Hepatocyte (in vitro differentiated cells): ENCODE results near the gene OR2A1. TPM values are rescaled to one million over a fixed set of nuclear protein-coding genes. Genes with fewer than 3 reads are reported as not detected.
"Not testable (repeated sequence)": the region's sequence is repeated elsewhere in the genome, so short reads cannot be mapped to it uniquely, and the experiment has no call there.

ENCODE experiments used
- DNase-seq: peaks from one replicate; pipeline ENCODE4 v3.0.0-alpha.2; 2016; ENCODE audit warnings: low spot score
- H2AFZ ChIP-seq: fragments of 200-600 bp; sonication (generic); 2 replicates; pipeline ENCODE4 v1.6.0; 2016; ENCODE audit warnings: antibody characterized with exemption, mild to moderate bottlenecking
- H3K27ac ChIP-seq: fragments of 200-600 bp; sonication (generic); 2 replicates; pipeline ENCODE4 v1.5.1; 2016; ENCODE audit warnings: mild to moderate bottlenecking
- H3K27me3 ChIP-seq: fragments of 200-600 bp; sonication (generic); 2 replicates; pipeline ENCODE4 v1.6.1; 2016
- H3K36me3 ChIP-seq: fragments of 200-600 bp; sonication (generic); replicated peaks from 2 replicates; pipeline ENCODE4 v1.5.1; 2016; ENCODE audit warnings: low read depth; ENCODE audit not compliant: insufficient read depth
- H3K4me1 ChIP-seq: fragments of 200-600 bp; sonication (generic); 2 replicates; pipeline ENCODE4 v1.5.1; 2016; ENCODE audit warnings: mild to moderate bottlenecking, moderate library complexity; ENCODE audit not compliant: insufficient read depth
- H3K4me2 ChIP-seq: fragments of 200-600 bp; sonication (generic); 2 replicates; pipeline ENCODE4 v1.6.0; 2016
- H3K4me3 ChIP-seq: fragments of 200-600 bp; sonication (generic); 2 replicates; pipeline ENCODE4 v1.5.1; 2016; ENCODE audit warnings: mild to moderate bottlenecking
- H3K79me2 ChIP-seq: fragments of 200-600 bp; sonication (generic); 2 replicates; pipeline ENCODE4 v1.6.0; 2017; ENCODE audit warnings: mild to moderate bottlenecking
- H3K9me2 ChIP-seq: fragments of 200-600 bp; sonication (generic); replicated peaks from 2 replicates; pipeline ENCODE4 v1.6.0; 2017; ENCODE audit warnings: mild to moderate bottlenecking; ENCODE audit not compliant: insufficient read depth
- H3K9me3 ChIP-seq: fragments of 200-600 bp; sonication (generic); 2 replicates; pipeline ENCODE4 v1.5.1; 2016; ENCODE audit warnings: low read depth, mild to moderate bottlenecking
- H4K20me1 ChIP-seq: fragments of 200-600 bp; sonication (generic); 2 replicates; pipeline ENCODE4 v1.6.0; 2016; ENCODE audit warnings: mild to moderate bottlenecking; ENCODE audit not compliant: insufficient read depth, poor library complexity, severe bottlenecking
- WGBS: methylation state at CpG from one replicate; pipeline ENCODE4 v1.1.6; 2016; ENCODE audit warnings: low lambda C conversion rate; ENCODE audit errors: missing lambda C conversion rate; 5-methylcytosine and 5-hydroxymethylcytosine counted together
- polyA plus RNA-seq: library from polyadenylated mRNA; unstranded; fragments of >200 nt; fragmentation: Nextera tagmentation; extraction: Ambion mirVana; gene quantifications from 2 replicates; pipeline ENCODE4 v1.2.1, GENCODE V29; 2016
- total RNA-seq: library from RNA; depleted of rRNA; stranded (reverse); fragments of >200 nt; gene quantifications from 2 replicates; pipeline ENCODE4 v1.2.3, GENCODE V29; 2014

OR2A1 gene, protein sequence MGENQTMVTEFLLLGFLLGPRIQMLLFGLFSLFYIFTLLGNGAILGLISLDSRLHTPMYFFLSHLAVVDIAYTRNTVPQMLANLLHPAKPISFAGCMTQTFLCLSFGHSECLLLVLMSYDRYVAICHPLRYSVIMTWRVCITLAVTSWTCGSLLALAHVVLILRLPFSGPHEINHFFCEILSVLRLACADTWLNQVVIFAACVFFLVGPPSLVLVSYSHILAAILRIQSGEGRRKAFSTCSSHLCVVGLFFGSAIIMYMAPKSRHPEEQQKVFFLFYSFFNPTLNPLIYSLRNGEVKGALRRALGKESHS
- 0.32 TPM in 1 of 2 replicates, not detected in the other for total RNA-seq
- 0.06 and 0.22 TPM in 2 replicates for polyA plus RNA-seq

DNA sequence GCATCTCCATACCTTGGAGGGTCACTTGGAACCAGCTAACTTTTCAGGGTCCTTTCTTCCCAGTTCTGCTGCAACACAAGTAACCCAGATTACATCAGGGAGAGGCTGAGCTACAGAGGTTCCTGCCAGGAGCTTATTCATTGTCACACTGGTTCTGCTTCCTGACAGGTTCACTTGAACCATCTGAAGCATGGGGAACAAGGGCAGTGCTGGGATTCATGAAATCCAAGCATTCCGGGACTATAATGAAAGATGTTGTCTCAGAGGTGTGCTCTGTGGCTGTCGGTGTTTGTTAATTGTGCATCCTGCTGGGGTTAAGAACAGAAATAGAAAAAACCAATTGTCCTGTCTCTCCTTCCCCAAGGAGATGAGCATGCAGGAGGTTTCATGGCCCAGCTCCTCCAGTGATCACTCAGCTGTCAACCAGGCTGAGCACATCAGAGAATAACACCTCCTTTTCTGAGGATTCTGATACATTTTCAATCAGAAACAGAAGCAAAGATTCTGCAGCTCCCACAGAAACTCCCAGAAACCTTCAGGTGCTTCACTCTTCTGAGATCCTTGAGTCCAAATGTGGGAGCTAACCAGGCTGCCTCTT is at the start of gene OR2A1:
Gene OR2A1 (plus strand): TSS at position 548 of the 598 bp plus-strand sequence. CDS start 5,706 bp downstream, outside the sequence.
- not testable (repeated sequence) for H4K20me1 ChIP-seq, H3K9me3 ChIP-seq, DNase-seq, H3K27me3 ChIP-seq, H3K4me1 ChIP-seq, H2AFZ ChIP-seq, H3K4me2 ChIP-seq, H3K4me3 ChIP-seq, H3K9me2 ChIP-seq, H3K27ac ChIP-seq, H3K79me2 ChIP-seq, H3K36me3 ChIP-seq
- no CpG with 5 or more reads among the region's 2 CpGs for WGBS

DNA sequence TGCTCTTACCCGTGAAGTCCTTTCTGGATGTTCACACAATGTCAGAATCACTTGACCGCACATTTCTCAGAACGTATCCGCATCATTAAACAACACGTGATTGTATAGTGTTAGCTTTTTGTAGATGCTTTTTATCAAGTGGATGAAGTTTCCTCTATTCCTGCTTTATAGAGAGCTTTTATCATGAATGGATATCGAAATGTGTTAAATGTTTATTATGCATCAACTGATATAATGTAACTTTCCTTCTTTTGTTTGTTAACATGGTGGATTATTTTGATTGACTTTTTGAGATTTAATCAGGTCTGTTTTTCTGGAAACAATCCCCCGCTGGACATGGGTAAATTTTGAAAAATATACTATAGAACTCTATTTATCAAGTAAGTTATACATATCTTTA is 47.5 kb upstream of the OR2A1 start, which contains the start of gene OR2A7:
Gene OR2A7 (minus strand): TSS at position 101 of the 400 bp plus-strand sequence. CDS start 5,164 bp downstream, outside the sequence.
- not testable (repeated sequence) for H4K20me1 ChIP-seq, DNase-seq, H3K4me2 ChIP-seq, H3K9me3 ChIP-seq, H3K36me3 ChIP-seq, H3K4me1 ChIP-seq, H3K4me3 ChIP-seq, H3K27me3 ChIP-seq, H3K9me2 ChIP-seq, H2AFZ ChIP-seq, H3K27ac ChIP-seq, H3K79me2 ChIP-seq
- 97% methylated on average over 7 of the region's 7 CpGs for WGBS

DNA sequence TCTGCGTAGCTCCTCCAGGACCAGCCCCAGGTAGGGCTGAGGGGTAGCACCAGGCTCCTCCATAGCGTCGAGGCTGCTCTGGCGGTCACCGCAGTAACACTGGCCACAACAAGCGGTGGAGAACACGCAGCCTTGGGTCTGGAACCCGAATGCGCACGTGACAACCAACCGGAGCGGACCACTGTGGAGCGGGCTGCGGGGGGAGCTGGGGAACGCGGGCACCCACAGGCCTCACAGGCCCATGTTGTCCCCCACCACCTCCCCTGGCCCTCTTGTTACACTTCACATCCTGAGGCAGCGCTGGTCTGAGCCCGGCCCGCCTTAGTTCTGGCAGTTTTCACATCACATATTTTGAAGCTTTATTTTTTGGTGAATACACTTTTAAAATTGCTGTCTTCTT is 43.0 kb upstream of the OR2A1 start, which contains the start of gene CTAGE8:
Gene CTAGE8 (minus strand): TSS at position 101 of the 400 bp plus-strand sequence. CDS start 38 bp downstream, at position 63.
- DNase-seq, H3K36me3 ChIP-seq, H3K9me2 ChIP-seq, H3K4me2 ChIP-seq, H3K79me2 ChIP-seq, H3K9me3 ChIP-seq, H3K27ac ChIP-seq, H3K4me3 ChIP-seq, H3K27me3 ChIP-seq, H4K20me1 ChIP-seq, H2AFZ ChIP-seq, H3K4me1 ChIP-seq: not testable (repeated sequence)
- WGBS: no CpG with 5 or more reads among the region's 19 CpGs

DNA sequence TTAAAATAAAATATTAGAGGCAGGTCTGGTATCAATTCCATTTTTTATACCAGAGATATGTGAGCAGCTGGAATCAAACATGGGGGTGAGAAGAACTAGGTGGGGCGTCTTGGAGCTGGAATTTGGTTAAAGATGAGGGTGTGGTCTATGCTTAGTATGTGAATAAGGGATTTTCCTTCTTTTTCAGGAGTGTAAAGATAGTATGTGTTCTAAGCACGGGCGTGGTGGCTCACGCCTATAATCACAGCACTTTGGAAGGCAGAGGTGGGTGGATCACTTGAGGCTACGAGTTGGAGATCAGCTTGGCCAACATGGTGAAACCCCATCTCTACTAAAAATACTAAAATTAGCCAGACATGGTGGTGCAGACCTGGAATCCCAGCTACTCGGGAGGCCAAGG is 36.9 kb upstream of the OR2A1 start:
- H2AFZ ChIP-seq, DNase-seq, H3K4me2 ChIP-seq, H3K9me2 ChIP-seq, H3K36me3 ChIP-seq, H3K27ac ChIP-seq, H3K4me3 ChIP-seq, H3K4me1 ChIP-seq, H3K9me3 ChIP-seq, H3K27me3 ChIP-seq, H3K79me2 ChIP-seq, H4K20me1 ChIP-seq: not testable (repeated sequence)
- 92% methylated on average over 5 of the region's 6 CpGs for WGBS

DNA sequence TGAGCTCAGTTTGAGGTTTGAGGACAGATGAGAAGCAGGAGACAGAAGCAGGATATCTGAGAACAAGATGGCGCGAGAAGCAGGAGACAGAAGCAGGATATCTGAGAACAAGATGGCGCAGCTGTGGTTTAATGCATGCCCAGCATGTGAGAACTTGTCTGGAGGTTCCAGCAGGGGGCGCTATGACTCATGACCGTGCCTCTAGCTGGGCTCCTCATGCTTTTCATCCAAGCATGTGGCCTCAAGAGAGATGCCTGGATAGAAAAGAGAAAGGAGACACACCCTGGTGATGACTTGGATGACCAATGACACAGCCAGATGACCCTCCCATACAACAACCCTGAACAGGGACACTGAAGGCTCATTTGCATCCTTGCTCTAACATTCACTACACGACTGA is 32.2 kb upstream of the OR2A1 start:
- H3K4me3 ChIP-seq, H2AFZ ChIP-seq, H3K4me2 ChIP-seq, H3K4me1 ChIP-seq, H3K36me3 ChIP-seq, DNase-seq, H3K27me3 ChIP-seq, H3K9me3 ChIP-seq, H3K27ac ChIP-seq, H4K20me1 ChIP-seq, H3K79me2 ChIP-seq, H3K9me2 ChIP-seq: not testable (repeated sequence)
- 85% methylated on average over 4 of the region's 6 CpGs for whole genome bisulfite sequencing

DNA sequence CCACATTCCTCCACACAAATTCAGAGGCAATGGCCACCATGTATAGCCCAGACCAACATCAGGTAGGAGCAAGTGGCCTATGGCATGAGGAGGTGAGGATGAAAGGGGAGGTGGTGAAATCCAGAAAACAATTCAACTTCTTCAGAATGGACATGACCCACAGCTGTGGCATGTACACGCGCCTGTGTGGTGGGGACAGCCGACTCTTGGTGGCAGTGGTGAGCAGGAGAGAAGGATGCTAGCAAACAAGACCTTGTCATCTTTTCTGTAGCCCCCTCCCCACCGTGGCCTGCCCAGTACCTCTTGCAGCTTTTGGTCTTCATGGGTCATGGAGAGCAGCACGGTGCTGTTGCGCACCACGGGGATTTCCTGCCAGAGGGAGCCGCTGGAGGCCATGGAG is 30.2 kb upstream of the OR2A1 start:
- not testable (repeated sequence) for H3K4me2 ChIP-seq, H3K4me1 ChIP-seq, H3K4me3 ChIP-seq, H4K20me1 ChIP-seq, H3K79me2 ChIP-seq, H3K9me2 ChIP-seq, DNase-seq, H3K27me3 ChIP-seq, H3K36me3 ChIP-seq, H3K9me3 ChIP-seq, H3K27ac ChIP-seq, H2AFZ ChIP-seq
- no CpG with 5 or more reads among the region's 8 CpGs for WGBS

DNA sequence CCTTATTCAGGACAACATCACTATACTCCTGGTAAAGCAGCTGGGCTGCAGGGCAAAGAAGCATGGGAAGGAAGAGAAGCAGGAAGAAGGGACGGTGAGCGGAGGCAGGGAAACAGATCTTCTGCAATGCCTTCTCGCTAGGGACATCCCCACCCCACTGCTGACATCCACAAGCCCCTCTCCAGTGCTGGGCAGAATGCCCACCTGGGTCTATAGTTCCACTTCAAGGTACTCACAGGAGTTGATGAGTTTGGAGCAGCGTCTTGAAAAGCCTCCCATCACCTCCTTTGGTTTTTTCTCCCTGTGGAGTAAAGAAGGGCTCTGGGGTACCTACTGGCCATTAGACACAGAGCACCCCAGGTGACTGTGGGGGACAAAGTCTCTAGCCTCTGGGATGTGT is 29.7 kb upstream of the OR2A1 start:
- not testable (repeated sequence) for H3K9me3 ChIP-seq, H4K20me1 ChIP-seq, H2AFZ ChIP-seq, H3K27me3 ChIP-seq, H3K27ac ChIP-seq, H3K4me3 ChIP-seq, H3K79me2 ChIP-seq, H3K4me1 ChIP-seq, DNase-seq, H3K4me2 ChIP-seq, H3K9me2 ChIP-seq, H3K36me3 ChIP-seq
- WGBS: 96% methylated on average over 4 of the region's 4 CpGs

DNA sequence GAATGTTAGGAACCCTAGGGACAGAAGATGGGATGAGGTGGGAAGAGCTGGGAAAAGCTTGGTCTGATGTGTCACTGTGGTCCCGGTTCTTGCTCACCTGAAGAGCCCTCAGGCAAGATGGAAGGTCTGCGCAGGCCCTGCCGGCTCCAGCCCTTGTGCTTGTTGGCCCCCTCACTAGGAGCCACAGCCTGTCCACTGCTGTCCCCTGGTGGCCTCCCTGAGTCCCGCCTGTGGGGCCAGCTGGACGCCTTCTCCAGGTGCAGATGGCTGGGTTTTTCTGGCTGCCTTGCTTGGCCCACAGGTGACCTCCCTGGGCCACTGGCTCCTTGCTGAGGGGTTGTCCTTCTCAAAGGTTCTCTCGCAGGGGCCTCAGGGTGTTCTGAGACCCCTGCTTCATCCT is 28.5 kb upstream of the OR2A1 start:
- H3K4me3 ChIP-seq, H4K20me1 ChIP-seq, H3K27ac ChIP-seq, H3K79me2 ChIP-seq, H3K27me3 ChIP-seq, H3K4me2 ChIP-seq, H3K4me1 ChIP-seq, H3K9me2 ChIP-seq, H3K9me3 ChIP-seq, H3K36me3 ChIP-seq, DNase-seq, H2AFZ ChIP-seq: not testable (repeated sequence)
- no CpG with 5 or more reads among the region's 6 CpGs for WGBS
